ENCODE results near the gene CALHM1.

DNA sequence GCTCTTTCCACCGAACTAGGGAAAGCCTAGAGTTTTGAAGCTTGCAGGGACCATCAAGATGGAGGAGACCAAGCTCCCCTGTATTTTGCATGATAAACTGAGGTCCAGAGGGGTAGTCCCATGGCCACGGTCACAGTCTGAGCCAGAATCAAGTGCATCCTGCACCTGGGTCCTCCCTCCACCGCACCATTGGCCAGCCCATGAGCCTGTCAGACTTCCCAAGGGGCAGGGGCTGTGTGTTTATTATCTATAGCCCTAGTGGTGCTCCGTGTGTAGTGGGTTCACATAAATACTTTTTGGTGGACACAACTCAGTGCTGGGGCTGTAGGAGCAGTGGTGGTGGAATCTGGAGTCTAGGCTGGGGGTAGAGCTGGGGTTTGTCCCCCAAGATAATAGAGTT lies 16.7 kb upstream of the CALHM1 start:
- TF ChIP-seq YY1 (IDR thresholded peaks at IDR 0.05) (no peak), JUND (IDR thresholded peaks at IDR 0.05) (no peak), SP1 (IDR thresholded peaks at IDR 0.05) (no peak), RAD21 (IDR thresholded peaks at IDR 0.05) (no peak), RXRA (IDR thresholded peaks at IDR 0.05) (no peak), TAF1 (conservative IDR thresholded peaks at IDR 0.05) (no peak)
- TF ChIP-seq, protein P1, sequence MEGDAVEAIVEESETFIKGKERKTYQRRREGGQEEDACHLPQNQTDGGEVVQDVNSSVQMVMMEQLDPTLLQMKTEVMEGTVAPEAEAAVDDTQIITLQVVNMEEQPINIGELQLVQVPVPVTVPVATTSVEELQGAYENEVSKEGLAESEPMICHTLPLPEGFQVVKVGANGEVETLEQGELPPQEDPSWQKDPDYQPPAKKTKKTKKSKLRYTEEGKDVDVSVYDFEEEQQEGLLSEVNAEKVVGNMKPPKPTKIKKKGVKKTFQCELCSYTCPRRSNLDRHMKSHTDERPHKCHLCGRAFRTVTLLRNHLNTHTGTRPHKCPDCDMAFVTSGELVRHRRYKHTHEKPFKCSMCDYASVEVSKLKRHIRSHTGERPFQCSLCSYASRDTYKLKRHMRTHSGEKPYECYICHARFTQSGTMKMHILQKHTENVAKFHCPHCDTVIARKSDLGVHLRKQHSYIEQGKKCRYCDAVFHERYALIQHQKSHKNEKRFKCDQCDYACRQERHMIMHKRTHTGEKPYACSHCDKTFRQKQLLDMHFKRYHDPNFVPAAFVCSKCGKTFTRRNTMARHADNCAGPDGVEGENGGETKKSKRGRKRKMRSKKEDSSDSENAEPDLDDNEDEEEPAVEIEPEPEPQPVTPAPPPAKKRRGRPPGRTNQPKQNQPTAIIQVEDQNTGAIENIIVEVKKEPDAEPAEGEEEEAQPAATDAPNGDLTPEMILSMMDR (IDR thresholded peaks at IDR 0.05; ENCODE audit: low read depth, low read length, missing input control) = no peak
- TF ChIP-seq, protein P2, sequence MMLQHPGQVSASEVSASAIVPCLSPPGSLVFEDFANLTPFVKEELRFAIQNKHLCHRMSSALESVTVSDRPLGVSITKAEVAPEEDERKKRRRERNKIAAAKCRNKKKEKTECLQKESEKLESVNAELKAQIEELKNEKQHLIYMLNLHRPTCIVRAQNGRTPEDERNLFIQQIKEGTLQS (IDR thresholded peaks at IDR 0.05) = no peak
- TF ChIP-seq, protein P3, sequence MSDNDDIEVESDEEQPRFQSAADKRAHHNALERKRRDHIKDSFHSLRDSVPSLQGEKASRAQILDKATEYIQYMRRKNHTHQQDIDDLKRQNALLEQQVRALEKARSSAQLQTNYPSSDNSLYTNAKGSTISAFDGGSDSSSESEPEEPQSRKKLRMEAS (IDR thresholded peaks at IDR 0.05) = no peak
- TF ChIP-seq, protein P4, sequence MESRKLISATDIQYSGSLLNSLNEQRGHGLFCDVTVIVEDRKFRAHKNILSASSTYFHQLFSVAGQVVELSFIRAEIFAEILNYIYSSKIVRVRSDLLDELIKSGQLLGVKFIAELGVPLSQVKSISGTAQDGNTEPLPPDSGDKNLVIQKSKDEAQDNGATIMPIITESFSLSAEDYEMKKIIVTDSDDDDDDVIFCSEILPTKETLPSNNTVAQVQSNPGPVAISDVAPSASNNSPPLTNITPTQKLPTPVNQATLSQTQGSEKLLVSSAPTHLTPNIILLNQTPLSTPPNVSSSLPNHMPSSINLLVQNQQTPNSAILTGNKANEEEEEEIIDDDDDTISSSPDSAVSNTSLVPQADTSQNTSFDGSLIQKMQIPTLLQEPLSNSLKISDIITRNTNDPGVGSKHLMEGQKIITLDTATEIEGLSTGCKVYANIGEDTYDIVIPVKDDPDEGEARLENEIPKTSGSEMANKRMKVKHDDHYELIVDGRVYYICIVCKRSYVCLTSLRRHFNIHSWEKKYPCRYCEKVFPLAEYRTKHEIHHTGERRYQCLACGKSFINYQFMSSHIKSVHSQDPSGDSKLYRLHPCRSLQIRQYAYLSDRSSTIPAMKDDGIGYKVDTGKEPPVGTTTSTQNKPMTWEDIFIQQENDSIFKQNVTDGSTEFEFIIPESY (IDR thresholded peaks at IDR 0.05) = no peak
